Measurements from ENCODE around the gene FGF12.
A peak's percentile ranks its signal among the peaks of the same experiment; 100 is the strongest.

The FGF12 gene

GRCh38 chr3:192258721-192259120 is 468.6 kb downstream of the FGF12 start:
- DNase-seq (ENCODE audit: low spot score) = no peak

GRCh38 chr3:192255839-192256238 is 471.5 kb downstream of the FGF12 start:
- no peak for DNase-seq (ENCODE audit: low spot score)

- no peak for DNase-seq (ENCODE audit: low spot score)
Observed at GRCh38 chr3:192253138-192253887, 474.0 kb downstream of the FGF12 start.

GRCh38 chr3:192249516-192249915 is 477.8 kb downstream of the FGF12 start:
- DNase-seq (ENCODE audit: low spot score) = no peak

- DNase-seq (ENCODE audit: low spot score) = no peak
Observed at GRCh38 chr3:192246847-192247559, 480.3 kb downstream of the FGF12 start.

GRCh38 chr3:192244591-192244990 is 482.8 kb downstream of the FGF12 start:
- no peak for DNase-seq (ENCODE audit: low spot score)

- DNase-seq (ENCODE audit: low spot score) = no peak
Observed at GRCh38 chr3:192239956-192240355, 487.4 kb downstream of the FGF12 start.

GRCh38 chr3:192237992-192238608 is 489.2 kb downstream of the FGF12 start:
- no peak for DNase-seq (ENCODE audit: low spot score)

- no peak for DNase-seq (ENCODE audit: low spot score)
Observed at GRCh38 chr3:192229866-192230265, 497.5 kb downstream of the FGF12 start.

- DNase-seq (ENCODE audit: low spot score) = no peak
Observed at GRCh38 chr3:192224634-192225155, 502.6 kb downstream of the FGF12 start.

- no peak for DNase-seq (ENCODE audit: low spot score)
Observed at GRCh38 chr3:192223815-192224214, 503.5 kb downstream of the FGF12 start.

- no peak for DNase-seq (ENCODE audit: low spot score)
Observed at GRCh38 chr3:192220915-192221314, 506.4 kb downstream of the FGF12 start.

- no peak for DNase-seq (ENCODE audit: low spot score)
Observed at GRCh38 chr3:192219926-192220325, 507.4 kb downstream of the FGF12 start.

- DNase-seq (ENCODE audit: low spot score) = no peak
Observed at GRCh38 chr3:192216067-192216466, 511.3 kb downstream of the FGF12 start.

- no peak for DNase-seq (ENCODE audit: low spot score)
Observed at GRCh38 chr3:192212979-192213378, 514.4 kb downstream of the FGF12 start.

- DNase-seq (ENCODE audit: low spot score) = no peak
Observed at GRCh38 chr3:192212335-192212734, 515.0 kb downstream of the FGF12 start.

GRCh38 chr3:192207651-192208050 is 519.7 kb downstream of the FGF12 start:
- no peak for DNase-seq (ENCODE audit: low spot score)

GRCh38 chr3:192207239-192207638 is 520.1 kb downstream of the FGF12 start:
- DNase-seq (ENCODE audit: low spot score) = no peak

- no peak for DNase-seq (ENCODE audit: low spot score)
Observed at GRCh38 chr3:192194085-192194484, 533.3 kb downstream of the FGF12 start.

- peak; percentile 41 for DNase-seq (ENCODE audit: low spot score)
Observed at GRCh38 chr3:192188218-192188835, 539.0 kb downstream of the FGF12 start.

GRCh38 chr3:192187485-192188051 is 539.8 kb downstream of the FGF12 start:
- DNase-seq (ENCODE audit: low spot score) = no peak

- no peak for DNase-seq (ENCODE audit: low spot score)
Observed at GRCh38 chr3:192186498-192186897, 540.8 kb downstream of the FGF12 start.
